Right lobe of liver (tissue), 4 donors: ENCODE measurements around the gene ZDHHC6.

ENCODE experiments used
- CTCF ChIP-seq, 4 donors: fragments of 200-600 bp in 3 of 4; fragments of 450-650 bp in 1 of 4; IDR thresholded peaks; one replicate each; pipeline versions ENCODE4 v1.5.1 to v1.8.0; 2016 to 2022; ENCODE audit warnings: antibody characterized with exemption in 4 of 4, mild to moderate bottlenecking in 2 of 4
- POLR2A ChIP-seq: fragments of 450-650 bp; IDR thresholded peaks from one replicate; pipeline ENCODE4 v1.6.1; 2017; ENCODE audit warnings: antibody characterized with exemption, mild to moderate bottlenecking
- donor health status: DM: no; HTN: no; CAD: no.
- donor health status: DM: no; HTN: no; CAD: no.
- donor health status: DM: no; HTN: yes; CAD: no.

GRCh38 chr10:112389271-112389822 lies 57.4 kb downstream of the ZDHHC6 start:
- TF ChIP-seq POLR2A (no peak), CTCF (IDR thresholded peaks at IDR 0.05) (no peak)
